Keratinocyte (primary cell): Measurements from ENCODE around the gene PTPRD. TPM values are rescaled to one million over a fixed set of nuclear protein-coding genes. Genes with fewer than 3 reads are reported as not detected.

Experiments
- DNase-seq: peaks from one replicate; pipeline ENCODE4 v3.0.0-alpha.2; 2011; ENCODE audit warnings: low read depth, missing footprints, low spot score
- FAIRE-seq: peaks from 2 replicates; lab custom pipeline; 2011; peaks lifted over from hg19 to GRCh38; lab: Jason Lieb, UNC
- H2AFZ ChIP-seq: 2 replicates; pipeline ENCODE4 v1.6.0; 2012; ENCODE audit warnings: low read length, control low read depth, inconsistent platforms; ENCODE audit not compliant: control insufficient read depth
- H3K27ac ChIP-seq: 2 replicates; pipeline ENCODE4 v1.5.1; 2011; ENCODE audit warnings: low read length; ENCODE audit not compliant: control insufficient read depth, insufficient read depth
- H3K27me3 ChIP-seq: 3 replicates; pipeline ENCODE4 v1.6.0; 2011; ENCODE audit warnings: low read length; ENCODE audit not compliant: control insufficient read depth, insufficient read depth; ENCODE audit errors: extremely low read depth
- H3K36me3 ChIP-seq, 2 experiments: 2 replicates in 1 of 2; 3 replicates in 1 of 2; pipeline ENCODE4 v1.5.1; 2011; ENCODE audit warnings: low read length in 2 of 2, mild to moderate bottlenecking in 1 of 2; ENCODE audit not compliant: control insufficient read depth in 2 of 2, insufficient read depth in 2 of 2; ENCODE audit errors: extremely low read depth in 1 of 2
- H3K4me1 ChIP-seq: 3 replicates; pipeline ENCODE4 v1.5.1; 2011; ENCODE audit warnings: low read length; ENCODE audit not compliant: control insufficient read depth, insufficient read depth; ENCODE audit errors: extremely low read depth
- H3K4me2 ChIP-seq: 3 replicates; pipeline ENCODE4 v1.6.0; 2011; ENCODE audit warnings: low read depth, low read length; ENCODE audit not compliant: control insufficient read depth, insufficient read depth; ENCODE audit errors: extremely low read depth
- H3K4me3 ChIP-seq, 3 experiments: fragments of 200-600 bp in 1 of 3; sonication (generic) in 1 of 3; 2 replicates in 2 of 3; 3 replicates in 1 of 3; pipeline ENCODE4 v1.5.1; 2011 to 2016; ENCODE audit warnings: low read length in 3 of 3, mild to moderate bottlenecking in 3 of 3, control low read depth in 2 of 3, inconsistent platforms in 1 of 3, low read depth in 1 of 3, mixed read lengths in 1 of 3, mixed run types in 1 of 3, moderate library complexity in 1 of 3; ENCODE audit not compliant: control insufficient read depth in 2 of 3, insufficient read depth in 2 of 3; ENCODE audit errors: extremely low read depth in 1 of 3
- H3K79me2 ChIP-seq: 2 replicates; pipeline ENCODE4 v1.6.0; 2012; ENCODE audit warnings: low read length; ENCODE audit not compliant: control insufficient read depth, insufficient read depth
- H3K9ac ChIP-seq: 3 replicates; pipeline ENCODE4 v1.6.0; 2011; ENCODE audit warnings: low read length; ENCODE audit not compliant: control insufficient read depth, insufficient read depth; ENCODE audit errors: extremely low read depth
- H3K9me1 ChIP-seq: 3 replicates; pipeline ENCODE4 v1.6.0; 2011; ENCODE audit warnings: low read length; ENCODE audit not compliant: control insufficient read depth, insufficient read depth; ENCODE audit errors: extremely low read depth
- H3K9me3 ChIP-seq: 2 replicates; pipeline ENCODE4 v1.5.1; 2012; ENCODE audit warnings: low read depth, low read length; ENCODE audit not compliant: control insufficient read depth
- H4K20me1 ChIP-seq: 3 replicates; pipeline ENCODE4 v1.6.0; 2011; ENCODE audit warnings: low read length; ENCODE audit not compliant: control insufficient read depth, insufficient read depth; ENCODE audit errors: extremely low read depth
- EZH2 ChIP-seq: IDR thresholded peaks from one replicate; pipeline ENCODE4 v1.6.1; 2012; ENCODE audit warnings: inconsistent platforms, mild to moderate bottlenecking, low read length, moderate library complexity
- dilution Hi-C: fragments of 300-500 bp; cut with MboI; formaldehyde crosslinking; loops from one replicate; pipeline ENCODE4 v1.7.0; 2020; ENCODE audit warnings: low sequenced_read_pairs; ENCODE audit not compliant: extremely low pct_ligation_motif_present
- polyA plus RNA-seq, 5 experiments: library from polyadenylated mRNA; depleted of rRNA in 3 of 5; stranded (reverse) in 3 of 5; stranded (forward) in 1 of 5; unstranded in 1 of 5; fragments of >200 nt; gene quantifications; 1 replicate in 1 of 5; 2 replicates in 3 of 5; 3 replicates in 1 of 5; pipeline versions ENCODE4 v1.2.1 to v1.2.3, GENCODE V29; 2011 to 2012; ENCODE audit warnings: missing spikeins in 2 of 5, low read depth in 1 of 5, low replicate concordance in 1 of 5
- TF ChIP-seq, protein P1 (sequence below), 3 experiments: IDR thresholded peaks in 1 of 3; conservative IDR thresholded peaks in 1 of 3; optimal IDR thresholded peaks in 1 of 3; 2 replicates in 2 of 3; 3 replicates in 1 of 3; pipeline versions ENCODE3 to v1.5.1; 2011; ENCODE audit warnings: low read length in 3 of 3, mild to moderate bottlenecking in 3 of 3, moderate library complexity in 2 of 3, control low read depth in 1 of 3, inconsistent platforms in 1 of 3; ENCODE audit not compliant: insufficient read depth in 2 of 3; ENCODE audit errors: extremely low read depth in 1 of 3

Gene PTPRD
- polyA plus RNA-seq, 1 donor (not counting 4 experiments of a cell fraction or from before 2014, with no cell fraction given): 0.10 TPM

DNA sequence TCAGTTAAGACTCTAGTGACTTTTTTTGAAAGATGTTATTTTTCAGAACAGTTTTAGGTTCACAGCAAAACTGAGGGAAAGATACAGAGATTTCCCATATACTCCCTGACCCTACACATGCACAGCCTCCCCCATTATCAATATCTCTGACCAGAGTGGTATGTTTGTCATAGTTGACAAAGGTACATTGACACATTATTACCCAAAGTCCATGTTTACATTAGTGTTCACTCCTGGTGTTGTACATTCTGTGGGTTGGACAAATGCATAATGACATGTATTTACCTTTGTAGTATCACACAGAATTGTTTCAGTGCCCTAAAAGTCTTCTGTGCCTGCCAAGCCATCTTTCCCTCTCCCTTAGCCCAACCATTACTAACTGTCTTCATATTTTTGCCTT is 2342.6 kb downstream of the PTPRD start:
- FAIRE-seq (no peak), DNase-seq (no peak)
- dilution Hi-C loops: no loop called here
- H3K36me3 ChIP-seq: no peaks in the 10 kb centered on the region
- H3K4me3 ChIP-seq: no peak overlapping the region
- no peaks in the 10 kb centered on the region for H4K20me1 ChIP-seq
- H3K27me3 ChIP-seq: no peaks in the 10 kb centered on the region
- H3K9me3 ChIP-seq: no peaks in the 10 kb centered on the region
- no peaks in the 10 kb centered on the region for H3K9me1 ChIP-seq
- H3K4me2 ChIP-seq: no peak overlapping the region
- no peak overlapping the region for H2AFZ ChIP-seq
- H3K27ac ChIP-seq: no peak overlapping the region
- H3K79me2 ChIP-seq: no peaks in the 10 kb centered on the region
- no peaks in the 10 kb centered on the region for H3K4me1 ChIP-seq
- H3K9ac ChIP-seq: no peak overlapping the region
- TF ChIP-seq, protein P1, sequence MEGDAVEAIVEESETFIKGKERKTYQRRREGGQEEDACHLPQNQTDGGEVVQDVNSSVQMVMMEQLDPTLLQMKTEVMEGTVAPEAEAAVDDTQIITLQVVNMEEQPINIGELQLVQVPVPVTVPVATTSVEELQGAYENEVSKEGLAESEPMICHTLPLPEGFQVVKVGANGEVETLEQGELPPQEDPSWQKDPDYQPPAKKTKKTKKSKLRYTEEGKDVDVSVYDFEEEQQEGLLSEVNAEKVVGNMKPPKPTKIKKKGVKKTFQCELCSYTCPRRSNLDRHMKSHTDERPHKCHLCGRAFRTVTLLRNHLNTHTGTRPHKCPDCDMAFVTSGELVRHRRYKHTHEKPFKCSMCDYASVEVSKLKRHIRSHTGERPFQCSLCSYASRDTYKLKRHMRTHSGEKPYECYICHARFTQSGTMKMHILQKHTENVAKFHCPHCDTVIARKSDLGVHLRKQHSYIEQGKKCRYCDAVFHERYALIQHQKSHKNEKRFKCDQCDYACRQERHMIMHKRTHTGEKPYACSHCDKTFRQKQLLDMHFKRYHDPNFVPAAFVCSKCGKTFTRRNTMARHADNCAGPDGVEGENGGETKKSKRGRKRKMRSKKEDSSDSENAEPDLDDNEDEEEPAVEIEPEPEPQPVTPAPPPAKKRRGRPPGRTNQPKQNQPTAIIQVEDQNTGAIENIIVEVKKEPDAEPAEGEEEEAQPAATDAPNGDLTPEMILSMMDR (optimal IDR thresholded peaks at IDR 0.05 in 1 of 3, IDR thresholded peaks at IDR 0.05 in 1 of 3, conservative IDR thresholded peaks at IDR 0.05 in 1 of 3; ENCODE audit: extremely low read depth in 1 of 3, insufficient read depth in 2 of 3, low read length in 3 of 3): no peak
- TF ChIP-seq EZH2: no peak

DNA sequence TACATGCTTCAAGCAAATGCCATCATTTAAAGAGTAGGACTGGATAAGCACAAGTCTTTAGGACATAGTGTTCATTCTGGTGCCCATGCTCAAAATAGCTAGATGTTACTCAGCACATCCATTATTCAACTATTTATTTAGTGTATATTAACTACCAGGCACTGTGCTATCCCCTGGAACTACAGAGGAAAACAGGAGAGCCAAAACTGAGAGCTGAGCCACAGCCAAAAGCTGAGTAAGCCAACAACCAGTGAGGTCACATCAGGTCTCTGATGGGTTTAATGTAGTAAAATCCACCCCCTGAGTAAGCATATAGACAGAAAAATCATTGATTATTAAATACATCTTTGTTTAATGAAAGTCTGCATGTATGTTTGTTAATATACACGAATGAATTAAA is 2343.9 kb downstream of the PTPRD start:
- no peak for FAIRE-seq
- TF ChIP-seq, protein P1 (optimal IDR thresholded peaks at IDR 0.05 in 1 of 3, IDR thresholded peaks at IDR 0.05 in 1 of 3, conservative IDR thresholded peaks at IDR 0.05 in 1 of 3; ENCODE audit: extremely low read depth in 1 of 3, insufficient read depth in 2 of 3, low read length in 3 of 3): no peak
- TF ChIP-seq EZH2: no peak
- dilution Hi-C loops: no loop called here

More for the DNA sequence above, 2343.9 kb downstream of the PTPRD start:
- Histone ChIP-seq H3K27ac (no peak overlapping the region), H3K79me2 (no peaks in the 10 kb centered on the region), H3K9ac (no peak overlapping the region), H3K9me1 (no peaks in the 10 kb centered on the region), H3K9me3 (no peaks in the 10 kb centered on the region), H3K4me2 (no peak overlapping the region), H3K36me3 (no peaks in the 10 kb centered on the region), H2AFZ (no peak overlapping the region), H3K27me3 (no peaks in the 10 kb centered on the region), H4K20me1 (no peaks in the 10 kb centered on the region), H3K4me3 (no peak overlapping the region), H3K4me1 (no peaks in the 10 kb centered on the region)
- no peak for DNase-seq
